ENCODE data around the gene VPS13C.

VPS13C gene

DNA sequence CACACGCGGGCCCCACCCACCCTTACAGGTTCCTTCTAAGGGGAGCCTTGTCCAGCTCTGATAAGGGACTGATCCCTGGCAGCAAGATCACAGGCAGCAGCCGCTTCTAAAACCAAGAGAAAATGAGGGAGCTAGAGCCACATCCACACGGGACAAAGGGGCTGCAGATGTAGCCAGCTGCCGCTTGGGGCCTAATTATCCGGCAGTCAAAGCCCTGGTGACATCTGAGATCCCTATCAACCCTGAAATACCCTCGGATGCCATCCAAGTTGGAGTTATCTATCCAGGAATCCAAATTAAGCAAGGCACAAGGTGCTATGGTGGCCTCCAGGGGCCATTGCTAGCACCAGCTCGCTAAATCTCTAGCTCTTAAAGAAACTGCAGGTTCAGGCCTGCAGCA, 248.3 kb downstream of the VPS13C start:
- DNase-seq, result no peak

- DNase-seq, result no peak
Observed at GRCh38 chr15:61809216-61809615, 251.0 kb downstream of the VPS13C start.

GRCh38 chr15:61807281-61807929, 252.8 kb downstream of the VPS13C start:
- DNase-seq, result no peak
